GM19467 (cell line): ENCODE data around the gene IMPG2.
"Not testable (repeated sequence)": the region's sequence is repeated elsewhere in the genome, so short reads cannot be mapped to it uniquely, and the experiment has no call there.

Experiments used
- ATAC-seq: cut with Tn5 transposase; IDR thresholded peaks from one replicate; pipeline ENCODE4 v1.9.1; 2021; ENCODE audit warnings: mild to moderate bottlenecking, moderate library complexity; ENCODE audit not compliant: unreplicated experiment

IMPG2 gene

GRCh38 chr3:101320475-101320874, at the start of gene IMPG2:
Gene IMPG2, minus strand, starts transcription at chr3:101320575. Its CDS starts 203 bp downstream, at chr3:101320372.
- no peak for ATAC-seq

GRCh38 chr3:101362406-101362805, 42.0 kb upstream of the IMPG2 start:
- no peak for ATAC-seq

GRCh38 chr3:101351829-101352228, 31.5 kb upstream of the IMPG2 start:
- ATAC-seq: no peak

- ATAC-seq: no peak
Measured at GRCh38 chr3:101340591-101340990, 20.2 kb upstream of the IMPG2 start.

- ATAC-seq: no peak
Measured at GRCh38 chr3:101333883-101334282, 13.5 kb upstream of the IMPG2 start.

- ATAC-seq: no peak
Measured at GRCh38 chr3:101329016-101329673, 8.8 kb upstream of the IMPG2 start.

- no peak for ATAC-seq
Measured at GRCh38 chr3:101325393-101326134, 5.2 kb upstream of the IMPG2 start.

GRCh38 chr3:101319531-101319930, 844 bp downstream of the IMPG2 start:
- ATAC-seq: no peak

GRCh38 chr3:101312545-101312944, 7.8 kb downstream of the IMPG2 start:
- no peak for ATAC-seq

GRCh38 chr3:101311676-101312075, 8.7 kb downstream of the IMPG2 start:
- no peak for ATAC-seq

GRCh38 chr3:101310978-101311375, 9.4 kb downstream of the IMPG2 start:
- no peak for ATAC-seq

GRCh38 chr3:101308147-101308772, 12.1 kb downstream of the IMPG2 start:
- not testable (repeated sequence) for ATAC-seq

GRCh38 chr3:101303836-101304235, 16.5 kb downstream of the IMPG2 start:
- no peak for ATAC-seq

- no peak for ATAC-seq
Measured at GRCh38 chr3:101303089-101303731, 17.2 kb downstream of the IMPG2 start.

GRCh38 chr3:101300073-101300472, 20.3 kb downstream of the IMPG2 start:
- no peak for ATAC-seq

- no peak for ATAC-seq
Measured at GRCh38 chr3:101292027-101292426, 28.3 kb downstream of the IMPG2 start.

- no peak for ATAC-seq
Measured at GRCh38 chr3:101288294-101288693, 32.1 kb downstream of the IMPG2 start.

GRCh38 chr3:101284757-101285156, 35.6 kb downstream of the IMPG2 start:
- no peak for ATAC-seq

- ATAC-seq: no peak
Measured at GRCh38 chr3:101281521-101282030, 38.8 kb downstream of the IMPG2 start.

GRCh38 chr3:101279765-101280385, 40.5 kb downstream of the IMPG2 start:
- no peak for ATAC-seq

- ATAC-seq: no peak
Measured at GRCh38 chr3:101279162-101279561, 41.2 kb downstream of the IMPG2 start.
